ENCODE measurements around the gene SLC4A2.

Gene SLC4A2

GRCh38 chr7:151065516-151065915 is 6.1 kb downstream of the SLC4A2 start:
- no peak for DNase-seq

DNA sequence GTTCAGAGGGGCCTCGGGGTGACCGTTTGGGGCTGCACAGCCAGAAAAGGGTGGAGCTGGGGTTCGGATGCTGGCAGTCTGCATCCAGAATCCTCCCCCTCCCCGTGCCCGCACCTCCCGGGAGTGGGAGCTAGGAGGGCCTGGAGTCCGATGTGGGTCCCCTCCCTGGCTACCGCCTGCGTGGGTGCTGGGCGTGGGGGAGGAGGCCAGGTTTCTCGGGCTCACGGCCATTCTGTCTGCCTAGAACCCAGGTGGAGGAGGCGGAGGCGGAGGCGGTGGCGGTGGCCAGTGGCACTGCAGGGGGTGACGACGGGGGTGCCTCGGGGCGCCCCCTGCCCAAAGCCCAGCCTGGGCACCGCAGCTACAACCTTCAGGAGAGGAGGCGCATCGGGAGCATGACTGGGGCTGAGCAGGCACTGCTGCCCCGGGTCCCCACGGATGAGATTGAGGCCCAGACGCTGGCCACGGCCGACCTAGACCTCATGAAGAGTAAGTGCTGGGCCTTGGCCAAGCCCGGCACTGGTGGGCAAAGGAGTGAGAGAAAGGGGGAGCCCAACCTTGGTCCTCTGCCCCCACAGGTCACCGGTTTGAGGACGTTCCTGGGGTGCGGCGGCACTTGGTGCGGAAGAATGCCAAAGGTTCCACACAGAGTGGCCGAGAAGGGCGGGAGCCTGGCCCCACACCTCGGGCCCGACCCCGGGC is 7.0 kb downstream of the SLC4A2 start:
- DNase-seq = no peak

GRCh38 chr7:151068069-151068773 is 8.8 kb downstream of the SLC4A2 start:
- no peak for DNase-seq

DNA sequence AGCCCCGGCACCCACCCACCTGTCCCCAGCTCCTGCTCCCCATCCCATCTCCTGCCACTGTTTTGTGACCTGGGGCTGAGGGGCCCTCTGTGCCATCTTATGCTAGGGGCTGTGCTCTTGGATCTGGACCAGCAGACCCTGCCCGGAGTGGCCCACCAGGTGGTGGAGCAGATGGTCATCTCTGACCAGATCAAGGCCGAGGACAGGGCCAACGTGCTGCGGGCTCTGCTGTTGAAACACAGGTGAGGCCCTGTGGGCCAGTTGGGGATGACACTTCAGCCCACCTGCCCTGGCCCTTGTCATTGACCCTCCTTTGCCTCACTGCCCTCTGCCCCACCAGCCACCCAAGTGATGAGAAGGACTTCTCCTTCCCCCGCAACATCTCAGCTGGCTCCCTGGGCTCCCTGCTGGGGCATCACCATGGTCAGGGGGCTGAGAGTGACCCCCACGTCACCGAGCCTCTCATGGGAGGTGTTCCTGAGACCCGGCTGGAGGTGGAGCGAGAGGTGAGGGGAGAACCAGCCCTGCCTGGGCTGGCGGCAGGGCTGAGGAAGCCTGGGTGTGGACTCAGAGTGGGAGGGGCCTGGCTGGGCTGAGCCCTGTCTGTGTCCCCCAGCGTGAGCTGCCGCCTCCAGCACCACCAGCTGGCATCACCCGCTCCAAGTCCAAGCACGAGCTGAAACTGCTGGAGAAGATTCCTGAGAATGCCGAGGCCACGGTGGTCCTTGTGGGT is 10.6 kb downstream of the SLC4A2 start:
- no peak for DNase-seq

GRCh38 chr7:151070574-151070960 is 11.2 kb downstream of the SLC4A2 start:
- DNase-seq = no peak

GRCh38 chr7:151071032-151071866 is 11.9 kb downstream of the SLC4A2 start:
- no peak for DNase-seq

GRCh38 chr7:151073990-151074389 is 14.6 kb downstream of the SLC4A2 start:
- DNase-seq = no peak

DNA sequence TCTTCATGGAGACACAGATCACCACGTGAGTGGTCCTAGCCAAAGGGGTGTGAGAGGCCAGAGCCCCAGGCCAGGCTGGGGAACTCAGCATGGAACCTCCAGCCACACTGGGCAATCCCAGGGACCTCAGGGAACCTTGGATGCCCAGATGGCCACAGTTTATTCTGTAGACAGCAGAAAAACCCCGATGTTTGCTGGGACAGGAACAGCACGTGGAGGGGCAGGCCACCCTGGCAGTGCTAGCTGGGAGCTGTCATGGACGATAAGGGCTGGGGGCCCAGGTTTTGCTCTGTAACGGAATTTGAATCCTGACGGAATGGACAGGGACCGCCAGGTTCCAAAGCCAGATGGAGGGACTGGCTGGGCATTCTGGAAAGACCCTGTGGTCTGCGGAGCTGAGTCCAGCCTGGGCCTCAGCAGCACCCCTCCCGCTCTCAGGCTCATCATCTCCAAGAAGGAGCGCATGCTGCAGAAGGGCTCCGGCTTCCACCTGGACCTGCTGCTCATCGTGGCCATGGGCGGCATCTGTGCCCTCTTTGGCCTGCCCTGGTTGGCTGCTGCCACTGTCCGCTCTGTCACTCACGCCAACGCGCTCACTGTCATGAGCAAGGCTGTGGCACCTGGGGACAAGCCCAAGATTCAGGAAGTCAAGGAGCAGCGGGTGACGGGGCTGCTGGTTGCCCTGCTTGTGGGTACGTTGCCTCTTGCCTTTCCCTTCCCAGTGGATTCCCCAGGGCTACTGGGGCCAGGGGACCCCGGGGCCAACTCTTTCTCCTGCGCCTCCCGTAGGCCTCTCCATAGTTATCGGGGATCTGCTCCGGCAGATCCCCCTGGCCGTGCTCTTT is 15.7 kb downstream of the SLC4A2 start:
- no peak for DNase-seq

- DNase-seq = no peak
Observed at GRCh38 chr7:151075662-151075971, 16.2 kb downstream of the SLC4A2 start.

DNA sequence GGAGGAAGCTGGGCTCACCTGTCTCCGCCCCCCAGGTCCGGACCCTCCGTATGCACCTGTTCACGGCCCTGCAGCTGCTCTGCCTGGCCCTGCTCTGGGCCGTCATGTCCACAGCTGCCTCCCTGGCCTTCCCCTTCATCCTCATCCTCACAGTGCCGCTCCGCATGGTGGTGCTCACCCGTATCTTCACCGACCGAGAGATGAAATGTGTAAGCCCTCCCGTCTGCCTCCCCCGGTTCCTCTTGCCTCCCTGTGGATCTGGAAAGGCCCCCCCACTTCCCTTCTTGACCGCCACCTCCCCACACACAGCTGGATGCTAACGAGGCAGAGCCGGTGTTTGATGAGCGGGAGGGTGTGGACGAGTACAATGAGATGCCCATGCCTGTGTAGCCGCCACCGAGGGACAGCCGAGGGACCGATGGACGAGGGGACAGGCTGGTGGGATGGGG is 16.6 kb downstream of the SLC4A2 start:
- DNase-seq = no peak

DNA sequence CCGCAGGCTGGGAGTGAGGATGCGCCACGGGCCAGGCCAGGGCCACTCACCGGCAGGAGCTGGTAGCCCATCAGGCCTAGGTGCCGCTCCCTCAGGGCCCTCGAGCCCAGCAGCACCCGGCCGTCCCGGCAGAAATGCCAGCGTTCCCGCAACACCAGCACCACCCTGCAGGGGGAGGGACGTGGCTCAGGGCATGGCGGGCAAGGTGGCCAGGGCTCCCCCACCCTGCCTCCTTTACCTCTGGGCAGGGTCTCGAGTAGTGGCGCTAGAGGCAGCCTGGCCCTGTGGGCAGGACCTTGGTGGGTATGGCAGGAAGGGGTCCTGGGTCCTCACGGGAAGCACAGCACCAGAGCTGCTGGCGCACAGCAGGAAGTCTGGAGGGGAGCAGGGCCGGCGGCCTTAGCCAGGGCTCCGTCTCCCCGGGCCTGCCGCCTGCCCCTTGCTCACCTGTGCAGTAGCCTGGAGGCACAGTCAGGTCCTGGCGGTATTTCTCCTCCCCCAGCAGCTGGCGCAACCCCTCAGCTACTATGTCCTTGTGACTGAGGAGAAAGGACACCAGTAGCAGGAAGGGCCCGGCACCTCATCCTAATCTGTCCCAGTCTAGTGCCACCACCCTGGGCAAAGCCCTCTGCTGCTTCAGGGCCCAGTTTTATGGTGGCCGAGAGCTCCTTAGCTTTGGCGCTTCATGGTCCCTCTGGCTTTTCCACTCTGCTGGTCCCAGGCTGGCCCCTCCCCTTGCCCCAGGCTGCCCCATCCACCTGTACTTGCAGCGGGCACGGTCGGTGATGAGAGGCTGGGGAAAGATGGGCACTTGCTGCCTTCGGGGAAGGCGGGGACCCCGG is 17.7 kb downstream of the SLC4A2 start:
- DNase-seq = no peak

- DNase-seq = no peak
Observed at GRCh38 chr7:151077705-151078232, 18.4 kb downstream of the SLC4A2 start.

DNA sequence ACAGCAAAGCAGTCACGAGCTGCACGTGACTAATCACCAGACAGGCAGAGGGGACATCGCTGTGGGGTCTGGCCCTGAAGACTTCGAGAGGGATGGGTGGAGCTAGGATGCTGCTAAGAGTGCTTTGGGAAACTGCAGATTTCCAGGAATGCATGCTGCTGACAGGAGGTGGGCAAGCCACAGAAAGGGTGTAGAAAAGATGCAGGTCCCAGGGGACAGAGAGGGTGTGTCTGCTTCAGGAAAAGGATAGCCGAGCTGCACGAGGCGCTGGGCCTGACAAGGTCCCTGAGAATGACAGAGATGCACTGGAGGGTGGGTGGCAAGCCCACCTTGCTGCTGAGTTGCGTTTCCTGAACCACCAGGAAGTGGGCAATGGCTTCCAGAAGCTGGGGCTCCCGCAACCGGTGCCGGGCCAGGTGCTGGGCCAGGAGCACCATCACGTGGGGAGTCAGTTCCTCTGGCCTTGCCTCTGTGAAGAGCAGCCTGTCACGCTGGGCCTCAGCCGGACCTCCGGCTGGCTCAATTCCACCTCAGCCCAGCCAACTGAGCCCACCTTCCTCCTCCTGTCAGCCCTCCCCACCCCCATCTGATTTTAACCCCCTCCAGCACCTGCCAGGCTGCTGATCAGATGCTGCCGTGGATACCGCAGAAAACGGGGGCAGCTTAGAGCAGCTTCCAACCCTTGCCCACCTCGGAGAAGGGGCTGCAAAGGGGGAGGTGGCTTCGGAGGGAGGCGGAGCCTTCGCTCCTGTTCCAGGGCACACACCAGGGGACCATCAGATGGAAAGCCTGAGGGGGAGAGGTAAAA is 19.0 kb downstream of the SLC4A2 start:
- DNase-seq = no peak

DNA sequence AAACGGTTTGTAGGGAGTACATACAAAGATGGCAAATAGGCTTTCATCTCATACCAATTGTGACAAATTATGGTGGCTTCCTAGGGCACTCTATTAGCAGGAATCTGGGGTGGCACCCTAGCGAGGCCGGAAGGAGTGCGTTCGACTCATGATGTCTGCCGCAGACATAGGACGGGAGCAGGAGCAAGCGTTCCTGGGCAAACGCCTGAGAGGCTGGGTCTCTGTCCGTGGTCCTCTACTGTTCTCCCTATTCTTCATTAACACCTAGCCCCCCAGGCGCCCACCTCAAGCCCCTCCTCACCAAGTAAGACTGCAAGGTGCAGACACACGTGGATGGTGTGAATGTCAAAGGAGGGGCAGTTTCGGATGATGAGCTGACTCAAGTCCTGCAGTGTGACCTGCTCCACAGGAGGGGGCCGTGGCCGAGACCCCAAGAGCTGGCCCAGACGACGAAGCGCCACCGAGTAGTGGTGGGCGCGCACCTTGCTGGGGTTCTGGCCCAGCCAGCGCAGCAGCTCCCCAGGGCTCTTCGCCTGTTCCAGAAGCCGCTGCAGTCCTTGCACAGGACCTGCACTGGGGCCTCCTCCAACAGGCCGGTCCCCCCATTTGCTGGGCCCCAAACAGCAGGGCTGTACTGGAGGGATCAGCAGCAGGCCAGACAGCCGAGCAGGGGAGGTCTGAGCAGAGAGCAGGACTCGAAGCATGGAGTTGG is 20.0 kb downstream of the SLC4A2 start:
- no peak for DNase-seq

DNA sequence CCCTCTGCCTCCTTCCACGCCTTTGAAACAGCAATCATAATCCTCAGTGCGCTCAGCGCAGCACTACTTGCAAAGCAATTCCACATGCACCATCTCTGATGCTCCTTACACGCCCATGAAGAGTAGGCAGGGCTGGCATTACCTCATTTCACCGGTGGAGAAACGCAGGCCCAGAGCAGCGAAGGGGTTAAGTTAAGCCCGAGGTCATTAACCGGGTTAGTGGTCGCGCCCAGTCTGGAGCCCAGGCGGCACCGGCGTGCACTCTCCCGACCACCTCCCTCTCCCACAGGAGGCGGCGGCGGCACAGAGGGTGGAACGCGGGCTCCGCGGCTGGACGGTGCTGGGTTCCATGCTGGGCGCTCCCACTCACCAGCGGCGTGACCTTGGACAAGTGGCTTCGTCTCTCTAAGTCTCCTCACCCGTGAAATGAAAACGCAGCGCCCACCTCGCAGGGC is 20.7 kb downstream of the SLC4A2 start:
- peak in 1 of 2 experiments; percentile 19 for DNase-seq

DNA sequence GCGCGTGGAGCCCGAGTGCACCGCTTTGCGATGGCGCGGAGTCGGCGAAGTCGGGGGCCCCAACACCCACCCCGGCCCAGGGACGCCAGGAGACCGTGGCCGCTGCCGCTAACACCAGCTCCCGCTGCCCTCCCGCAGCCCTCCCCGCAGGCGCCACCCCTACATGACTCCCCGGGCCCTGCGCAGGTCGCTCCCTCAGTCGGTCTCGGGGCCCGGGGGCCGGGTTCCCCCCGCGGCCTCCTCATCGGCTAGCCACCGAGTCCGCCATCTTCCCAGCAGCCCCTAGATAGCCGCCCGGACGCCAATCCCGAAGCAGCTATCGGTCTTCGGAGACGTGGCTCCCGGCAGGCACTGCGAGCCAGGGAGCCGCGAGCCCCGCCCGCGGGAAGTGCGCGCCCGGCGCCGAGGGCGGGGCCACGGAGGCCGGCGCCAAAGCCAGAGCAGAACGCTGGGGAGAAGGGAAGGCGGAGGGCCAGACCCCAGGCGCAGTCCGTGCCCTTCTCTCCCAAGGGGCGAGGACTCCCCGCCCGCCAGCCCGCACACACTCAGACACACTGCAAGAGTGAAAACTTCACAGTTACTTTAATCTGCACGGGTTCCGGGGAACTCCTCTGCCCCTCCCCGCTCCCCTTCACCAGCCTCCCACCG is 21.3 kb downstream of the SLC4A2 start, which contains the start of gene FASTK:
TSS of gene FASTK (minus strand) at position 288 of the 648 bp plus-strand sequence. CDS start at position 245, 43 bp downstream.
- DNase-seq = peak; percentile 88 to 89

- DNase-seq = no peak
Observed at GRCh38 chr7:151081170-151082101, 22.0 kb downstream of the SLC4A2 start.
